GM10266 (cell line): ENCODE data around the gene GCK.

Source experiments
- DNase-seq: peaks from one replicate; pipeline ENCODE4 v3.0.0; 2012; ENCODE audit errors: extremely low spot score
- TF ChIP-seq, protein P1 (sequence below): IDR thresholded peaks from 2 replicates; pipeline ENCODE4 v1.5.1; 2012; ENCODE audit warnings: mild to moderate bottlenecking, low read depth; ENCODE audit not compliant: control insufficient read depth, insufficient read depth; ENCODE audit errors: missing control alignments

Gene GCK

DNA sequence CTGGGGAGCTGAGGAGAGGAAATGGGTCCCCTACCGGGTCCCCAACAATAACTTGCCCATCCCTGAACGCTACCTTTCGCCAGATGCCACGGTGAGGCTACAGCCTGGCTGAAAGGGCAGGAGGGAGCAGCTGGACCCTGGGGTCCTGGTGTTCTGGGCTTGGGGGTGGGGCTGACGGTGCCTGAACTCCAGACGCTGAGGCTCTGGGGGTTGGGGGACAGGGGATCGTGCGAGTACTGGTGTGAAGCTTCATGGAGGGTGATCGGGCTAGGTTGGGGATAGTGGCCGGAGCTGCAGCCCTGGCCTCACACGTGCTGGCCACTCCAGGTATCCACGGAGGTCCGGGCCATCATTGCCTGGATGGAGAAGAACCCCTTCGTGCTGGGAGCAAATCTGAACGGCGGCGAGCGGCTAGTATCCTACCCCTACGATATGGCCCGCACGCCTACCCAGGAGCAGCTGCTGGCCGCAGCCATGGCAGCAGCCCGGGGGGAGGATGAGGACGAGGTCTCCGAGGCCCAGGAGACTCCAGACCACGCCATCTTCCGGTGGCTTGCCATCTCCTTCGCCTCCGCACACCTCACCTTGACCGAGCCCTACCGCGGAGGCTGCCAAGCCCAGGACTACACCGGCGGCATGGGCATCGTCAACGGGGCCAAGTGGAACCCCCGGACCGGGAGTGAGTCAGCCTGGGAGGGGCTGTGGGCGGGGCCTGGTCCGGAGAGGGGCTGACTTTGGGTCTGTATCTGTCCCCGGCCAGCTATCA lies 76.8 kb downstream of the GCK start:
- TF ChIP-seq, protein P1, sequence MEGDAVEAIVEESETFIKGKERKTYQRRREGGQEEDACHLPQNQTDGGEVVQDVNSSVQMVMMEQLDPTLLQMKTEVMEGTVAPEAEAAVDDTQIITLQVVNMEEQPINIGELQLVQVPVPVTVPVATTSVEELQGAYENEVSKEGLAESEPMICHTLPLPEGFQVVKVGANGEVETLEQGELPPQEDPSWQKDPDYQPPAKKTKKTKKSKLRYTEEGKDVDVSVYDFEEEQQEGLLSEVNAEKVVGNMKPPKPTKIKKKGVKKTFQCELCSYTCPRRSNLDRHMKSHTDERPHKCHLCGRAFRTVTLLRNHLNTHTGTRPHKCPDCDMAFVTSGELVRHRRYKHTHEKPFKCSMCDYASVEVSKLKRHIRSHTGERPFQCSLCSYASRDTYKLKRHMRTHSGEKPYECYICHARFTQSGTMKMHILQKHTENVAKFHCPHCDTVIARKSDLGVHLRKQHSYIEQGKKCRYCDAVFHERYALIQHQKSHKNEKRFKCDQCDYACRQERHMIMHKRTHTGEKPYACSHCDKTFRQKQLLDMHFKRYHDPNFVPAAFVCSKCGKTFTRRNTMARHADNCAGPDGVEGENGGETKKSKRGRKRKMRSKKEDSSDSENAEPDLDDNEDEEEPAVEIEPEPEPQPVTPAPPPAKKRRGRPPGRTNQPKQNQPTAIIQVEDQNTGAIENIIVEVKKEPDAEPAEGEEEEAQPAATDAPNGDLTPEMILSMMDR, result no peak
- DNase-seq, result no peak

DNA sequence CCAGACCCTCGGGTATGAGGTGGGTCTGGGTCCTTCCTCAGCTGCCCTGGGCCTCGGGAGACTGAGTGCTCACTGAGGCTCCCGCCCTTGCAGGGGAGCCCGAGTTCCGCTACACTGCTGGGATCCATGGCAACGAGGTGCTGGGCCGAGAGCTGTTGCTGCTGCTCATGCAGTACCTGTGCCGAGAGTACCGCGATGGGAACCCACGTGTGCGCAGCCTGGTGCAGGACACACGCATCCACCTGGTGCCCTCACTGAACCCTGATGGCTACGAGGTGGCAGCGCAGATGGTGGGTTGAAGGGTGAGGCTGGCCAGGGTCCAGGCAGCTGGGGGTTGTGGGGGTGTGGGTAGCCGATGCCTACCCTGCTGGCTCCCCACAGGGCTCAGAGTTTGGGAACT lies 77.5 kb downstream of the GCK start:
- DNase-seq, result no peak
- TF ChIP-seq, protein P1, result no peak

DNA sequence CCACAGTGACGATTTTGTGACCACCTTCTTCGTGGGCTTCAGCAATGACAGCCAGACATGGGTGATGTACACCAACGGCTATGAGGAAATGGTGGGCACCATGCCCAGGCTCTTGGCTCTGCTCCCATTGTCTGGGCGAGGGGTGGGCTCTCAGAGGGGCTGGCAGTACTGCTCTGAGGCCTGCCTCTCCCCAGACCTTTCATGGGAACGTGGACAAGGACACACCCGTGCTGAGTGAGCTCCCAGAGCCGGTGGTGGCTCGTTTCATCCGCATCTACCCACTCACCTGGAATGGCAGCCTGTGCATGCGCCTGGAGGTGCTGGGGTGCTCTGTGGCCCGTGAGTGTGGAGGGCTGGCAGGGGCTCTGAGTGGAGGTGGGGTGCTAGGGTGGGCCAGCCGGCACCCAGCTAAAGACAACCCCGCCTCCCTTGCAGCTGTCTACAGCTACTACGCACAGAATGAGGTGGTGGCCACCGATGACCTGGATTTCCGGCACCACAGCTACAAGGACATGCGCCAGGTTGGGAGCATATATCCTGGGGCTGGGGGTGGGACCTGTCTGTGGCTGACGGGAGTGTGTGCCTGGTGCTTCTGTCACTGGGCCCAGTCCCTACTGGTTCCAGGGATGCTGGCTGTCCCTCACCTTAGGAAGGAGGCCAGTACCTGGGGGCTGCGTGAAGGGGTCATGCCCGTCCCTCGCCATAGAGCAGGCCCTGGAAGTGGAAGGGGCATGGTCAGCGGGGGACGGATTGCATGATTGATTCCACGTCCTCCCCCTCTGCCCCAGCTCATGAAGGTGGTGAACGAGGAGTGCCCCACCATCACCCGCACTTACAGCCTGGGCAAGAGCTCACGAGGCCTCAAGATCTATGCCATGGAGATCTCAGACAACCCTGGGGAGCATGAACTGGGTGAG lies 78.3 kb downstream of the GCK start:
- TF ChIP-seq, protein P1, result no peak
- DNase-seq, result no peak

DNA sequence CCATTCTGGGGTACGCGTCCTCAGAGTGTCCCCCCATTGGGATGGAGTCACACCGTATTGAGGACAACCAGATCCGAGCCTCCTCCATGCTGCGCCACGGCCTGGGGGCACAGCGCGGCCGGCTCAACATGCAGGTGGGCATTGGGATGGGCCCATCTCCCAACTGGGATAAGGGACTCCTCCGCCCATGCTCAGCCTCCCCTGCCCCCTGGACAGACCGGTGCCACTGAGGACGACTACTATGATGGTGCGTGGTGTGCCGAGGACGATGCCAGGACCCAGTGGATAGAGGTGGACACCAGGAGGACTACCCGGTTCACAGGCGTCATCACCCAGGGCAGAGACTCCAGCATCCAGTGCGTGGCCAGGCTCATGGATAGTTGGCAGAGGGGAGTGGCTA lies 79.2 kb downstream of the GCK start:
- DNase-seq, result no peak
- TF ChIP-seq, protein P1, result no peak

DNA sequence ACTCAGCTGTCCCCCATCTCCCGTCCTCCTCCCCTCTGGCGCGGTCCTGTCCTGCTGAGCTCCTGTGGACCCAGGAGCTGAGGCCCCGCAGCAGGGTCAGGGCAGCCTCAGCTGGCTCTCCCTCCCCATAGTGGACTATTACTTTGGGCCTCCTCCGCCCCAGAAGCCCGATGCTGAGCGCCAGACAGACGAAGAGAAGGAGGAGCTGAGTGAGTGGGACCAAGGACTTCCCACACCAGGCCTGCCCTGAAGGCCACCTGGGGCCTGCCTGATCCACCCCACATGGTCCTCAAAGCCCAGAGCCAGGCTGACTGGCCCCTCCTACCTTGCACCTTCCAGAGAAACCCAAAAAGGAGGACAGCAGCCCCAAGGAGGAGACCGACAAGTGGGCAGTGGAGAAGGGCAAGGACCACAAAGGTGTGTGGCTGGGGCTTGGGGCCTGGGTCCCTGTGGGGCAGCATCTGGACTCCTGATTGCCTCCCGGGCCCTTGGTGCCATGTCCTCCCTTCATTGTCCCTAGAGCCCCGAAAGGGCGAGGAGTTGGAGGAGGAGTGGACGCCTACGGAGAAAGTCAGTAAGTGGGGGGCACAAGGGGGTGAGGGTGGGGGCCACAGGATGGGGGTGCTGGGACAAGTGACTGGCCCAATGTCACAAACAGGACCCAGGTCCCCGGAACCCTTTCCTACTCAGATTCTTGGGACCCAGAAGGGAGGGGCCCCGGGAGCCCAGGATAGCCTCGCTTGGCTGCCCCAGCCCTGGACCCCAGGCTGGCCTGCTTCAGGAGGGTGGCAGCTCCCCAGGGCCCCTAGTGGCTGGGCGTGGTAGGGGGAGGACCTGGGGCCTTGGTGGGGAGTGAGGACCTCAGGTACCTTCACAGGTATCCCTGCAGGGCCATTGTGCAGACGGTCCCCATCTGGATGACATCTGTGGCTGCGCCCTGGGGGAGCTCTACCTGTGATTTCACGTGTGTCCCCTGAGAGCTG lies 80.2 kb downstream of the GCK start:
- TF ChIP-seq, protein P1, result no peak
- DNase-seq, result no peak

DNA sequence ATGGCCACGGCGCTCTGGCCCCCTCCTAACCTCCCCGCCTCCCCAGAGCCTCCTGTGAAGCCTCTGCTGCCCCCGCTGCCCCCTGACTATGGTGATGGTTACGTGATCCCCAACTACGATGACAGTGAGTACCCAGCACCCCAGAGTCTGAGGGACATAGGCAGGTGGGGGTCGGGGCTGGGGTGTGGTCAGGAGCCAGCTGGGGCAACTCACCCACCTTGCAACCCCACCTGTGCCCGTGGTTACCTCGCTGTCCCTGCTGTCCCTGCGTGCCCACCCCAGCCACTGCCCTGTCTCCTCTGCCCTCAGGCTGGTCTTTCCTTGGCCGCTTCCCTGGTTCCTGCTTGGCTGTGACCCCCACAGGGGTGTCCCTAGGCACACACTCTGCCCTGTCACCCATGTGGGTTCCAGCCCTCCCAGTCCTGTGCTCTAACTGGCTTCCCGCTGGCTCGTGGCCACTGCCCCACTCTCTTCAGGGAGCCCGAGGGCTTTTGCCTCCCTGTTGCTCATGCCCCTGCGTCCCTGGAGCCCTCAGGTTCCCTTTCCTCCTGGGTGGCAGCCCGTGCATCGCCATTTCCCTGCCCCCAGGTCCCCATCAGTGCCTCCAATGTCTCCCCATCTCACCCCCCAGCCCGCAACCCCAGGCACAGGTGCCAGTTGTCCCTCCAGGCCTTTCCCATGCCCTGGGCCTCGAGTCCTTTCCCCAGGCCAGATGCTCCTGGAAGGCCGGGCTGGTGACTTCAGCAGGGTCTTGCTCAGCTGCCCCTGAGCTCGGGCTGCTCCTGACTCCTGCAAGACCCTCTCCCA lies 81.1 kb downstream of the GCK start:
- TF ChIP-seq, protein P1, result no peak

More for the DNA sequence above, 81.1 kb downstream of the GCK start:
- no peak for DNase-seq
